Hippocampal formation (tissue), 2 donors: ENCODE data around the gene RAC3.

Experiments used
- DNase-seq, 2 donors: peaks; one replicate each; lab custom pipeline; 2025; lab: John Stamatoyannopoulos, UW

Gene RAC3

GRCh38 chr17:82055965-82056728 lies 24.7 kb downstream of the RAC3 start:
- no peak for DNase-seq

GRCh38 chr17:82056729-82057621 lies 25.5 kb downstream of the RAC3 start:
- DNase-seq = no peak

GRCh38 chr17:82058230-82058854 lies 26.9 kb downstream of the RAC3 start:
- no peak for DNase-seq

GRCh38 chr17:82058855-82059249 lies 27.4 kb downstream of the RAC3 start:
- no peak for DNase-seq

GRCh38 chr17:82059272-82060000 lies 28.0 kb downstream of the RAC3 start:
- DNase-seq = no peak

GRCh38 chr17:82060001-82060380 lies 28.5 kb downstream of the RAC3 start:
- DNase-seq = no peak

GRCh38 chr17:82060614-82061013 lies 29.1 kb downstream of the RAC3 start:
- no peak for DNase-seq

GRCh38 chr17:82061047-82061925 lies 29.8 kb downstream of the RAC3 start:
- no peak for DNase-seq

GRCh38 chr17:82062076-82062983 lies 30.9 kb downstream of the RAC3 start:
- no peak for DNase-seq

- DNase-seq = no peak
Measured at GRCh38 chr17:82062984-82063368, 31.5 kb downstream of the RAC3 start.

GRCh38 chr17:82063424-82064415 lies 32.2 kb downstream of the RAC3 start:
- DNase-seq = no peak

- no peak for DNase-seq
Measured at GRCh38 chr17:82064433-82065192, 33.1 kb downstream of the RAC3 start.

- no peak for DNase-seq
Measured at GRCh38 chr17:82065193-82065637, 33.7 kb downstream of the RAC3 start.

GRCh38 chr17:82065638-82066303 lies 34.3 kb downstream of the RAC3 start, which contains the start of gene DUS1L:
Gene DUS1L, minus strand, starts transcription at chr17:82065804. Its CDS starts 745 bp downstream, at chr17:82065059.
- DNase-seq = peak in 1 of 2 donors; percentile 55

- DNase-seq = no peak
Measured at GRCh38 chr17:82070611-82071010, 39.1 kb downstream of the RAC3 start.

GRCh38 chr17:82072827-82073226 lies 41.3 kb downstream of the RAC3 start:
- DNase-seq = no peak

GRCh38 chr17:82073446-82073845 lies 42.0 kb downstream of the RAC3 start:
- no peak for DNase-seq
